IPS-NIHi11 (cell line): ENCODE results near the gene ST7L.
"Not testable (repeated sequence)": the region's sequence is repeated elsewhere in the genome, so short reads cannot be mapped to it uniquely, and the experiment has no call there.

Source experiments
- DNase-seq: peaks from one replicate; pipeline ENCODE4 v3.0.0; 2012; ENCODE audit warnings: mixed read lengths, low spot score

Gene ST7L

GRCh38 chr1:112492076-112492475 lies 126.9 kb downstream of the ST7L start:
- no peak for DNase-seq

- DNase-seq = no peak
These were observed 130.8 kb downstream of the ST7L start for GRCh38 chr1:112488141-112488540.

GRCh38 chr1:112487686-112488085 lies 131.3 kb downstream of the ST7L start:
- not testable (repeated sequence) for DNase-seq

DNA sequence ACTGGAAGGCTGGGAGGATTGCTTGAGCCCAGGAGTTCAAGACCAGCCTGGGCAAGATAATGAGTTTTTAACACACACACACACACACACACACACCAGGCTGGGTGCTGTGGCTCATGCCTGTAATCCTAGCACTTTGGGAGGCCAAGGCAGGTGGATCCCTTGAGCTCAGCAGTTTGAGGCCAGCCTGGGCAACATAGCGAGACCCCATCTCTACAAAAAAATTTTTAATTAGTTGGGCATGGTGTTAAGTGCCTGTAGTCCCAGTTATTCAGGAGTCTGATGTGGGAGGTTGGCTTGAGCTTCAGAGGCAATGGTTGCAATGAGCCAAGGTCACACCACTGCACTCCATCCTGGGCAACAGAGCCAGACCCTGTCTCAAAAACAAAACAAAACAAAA lies 132.9 kb downstream of the ST7L start:
- not testable (repeated sequence) for DNase-seq

DNA sequence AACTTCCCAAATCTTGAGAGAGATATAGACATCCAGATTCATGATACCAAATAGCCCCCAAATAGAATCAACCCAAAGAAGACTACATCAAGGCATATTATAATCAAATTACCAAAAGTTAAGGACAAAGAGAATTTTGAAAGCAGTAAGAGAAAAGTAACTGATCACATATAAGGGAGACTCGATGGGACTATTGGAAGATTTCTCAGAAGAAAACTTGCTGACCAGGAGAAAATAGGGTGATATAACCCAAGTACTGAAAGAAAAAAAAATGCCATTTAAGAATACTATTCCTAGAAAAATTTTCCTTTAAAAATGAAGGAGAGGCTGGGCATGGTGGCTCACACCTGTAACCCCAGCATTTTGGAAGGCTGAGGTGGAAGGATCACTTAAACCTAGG lies 140.6 kb downstream of the ST7L start:
- DNase-seq = no peak

DNA sequence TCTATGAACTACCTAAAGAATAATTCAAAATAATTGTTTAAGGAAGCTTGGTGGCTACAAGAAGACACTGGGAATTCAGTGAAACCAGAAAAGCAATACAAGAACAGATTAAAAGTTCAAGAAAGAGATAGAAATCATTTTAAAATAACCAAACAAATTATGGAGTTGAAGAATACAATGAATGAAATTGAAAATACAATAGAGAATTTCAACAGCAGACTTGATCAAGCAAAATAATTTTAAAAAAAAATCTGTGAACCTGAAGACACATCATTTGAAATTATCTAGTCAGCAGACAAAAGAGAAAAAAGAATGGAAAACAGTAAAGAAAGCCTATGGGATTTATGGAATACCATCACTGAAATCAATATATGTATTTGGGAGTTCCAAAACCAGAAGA lies 141.4 kb downstream of the ST7L start:
- no peak for DNase-seq
